ENCODE results near the gene PIF1.

DNA sequence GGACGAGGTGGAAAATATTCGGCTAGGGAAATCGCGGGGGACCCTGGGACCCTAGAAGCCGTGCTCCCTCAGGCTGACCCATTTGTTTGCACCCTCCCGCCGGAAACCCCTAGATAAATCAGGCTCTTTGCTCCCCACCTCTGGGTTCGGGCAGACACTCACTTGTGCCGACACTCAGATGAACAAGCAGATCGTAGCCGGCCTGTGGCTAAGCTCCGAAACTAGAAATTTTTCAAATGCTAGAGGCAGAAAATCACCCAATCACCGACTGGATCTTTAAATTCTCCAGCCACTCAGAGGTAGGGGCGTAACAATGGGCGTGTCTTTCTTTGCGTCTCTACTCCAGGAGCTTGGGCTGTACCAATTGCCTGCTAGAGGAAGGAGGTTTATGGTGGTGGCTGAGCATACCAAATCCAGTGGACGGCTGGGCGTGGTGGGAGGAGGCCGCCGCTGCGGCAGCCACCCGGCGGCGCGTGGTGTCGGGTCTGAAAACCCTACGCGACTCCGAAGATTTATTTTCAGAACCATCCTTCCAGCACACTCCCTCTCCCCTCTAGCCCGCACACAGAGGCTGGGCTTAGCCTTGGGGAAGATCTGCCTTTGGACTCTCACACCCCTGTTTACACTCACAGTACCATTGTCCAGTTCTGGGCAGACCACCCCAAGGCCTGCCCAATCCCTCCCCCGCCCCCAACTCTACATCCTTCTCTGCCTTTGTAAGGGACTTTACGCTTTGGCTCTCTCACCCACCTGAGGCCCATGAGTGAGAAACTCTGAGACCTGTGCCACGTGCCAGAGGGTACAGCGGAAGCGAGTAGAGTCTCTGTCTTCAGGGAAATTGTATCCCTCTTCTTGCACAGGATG, at the start of gene PIF1:
- TF ChIP-seq, protein P1, sequence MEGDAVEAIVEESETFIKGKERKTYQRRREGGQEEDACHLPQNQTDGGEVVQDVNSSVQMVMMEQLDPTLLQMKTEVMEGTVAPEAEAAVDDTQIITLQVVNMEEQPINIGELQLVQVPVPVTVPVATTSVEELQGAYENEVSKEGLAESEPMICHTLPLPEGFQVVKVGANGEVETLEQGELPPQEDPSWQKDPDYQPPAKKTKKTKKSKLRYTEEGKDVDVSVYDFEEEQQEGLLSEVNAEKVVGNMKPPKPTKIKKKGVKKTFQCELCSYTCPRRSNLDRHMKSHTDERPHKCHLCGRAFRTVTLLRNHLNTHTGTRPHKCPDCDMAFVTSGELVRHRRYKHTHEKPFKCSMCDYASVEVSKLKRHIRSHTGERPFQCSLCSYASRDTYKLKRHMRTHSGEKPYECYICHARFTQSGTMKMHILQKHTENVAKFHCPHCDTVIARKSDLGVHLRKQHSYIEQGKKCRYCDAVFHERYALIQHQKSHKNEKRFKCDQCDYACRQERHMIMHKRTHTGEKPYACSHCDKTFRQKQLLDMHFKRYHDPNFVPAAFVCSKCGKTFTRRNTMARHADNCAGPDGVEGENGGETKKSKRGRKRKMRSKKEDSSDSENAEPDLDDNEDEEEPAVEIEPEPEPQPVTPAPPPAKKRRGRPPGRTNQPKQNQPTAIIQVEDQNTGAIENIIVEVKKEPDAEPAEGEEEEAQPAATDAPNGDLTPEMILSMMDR (conservative IDR thresholded peaks at IDR 0.05; ENCODE audit: low read length): 0 out of 2 replicates have a peak, but pooled peaks have one; percentile 10
- no peak for TF ChIP-seq EZH2phosphoT487 (IDR thresholded peaks at IDR 0.05; ENCODE audit: borderline replicate concordance, low read depth, low read length)
